Choroid plexus epithelial cell (primary cell): ENCODE results near the gene OR52J3.

Source experiments
- DNase-seq: peaks from one replicate; pipeline ENCODE4 v3.0.0-alpha.2; 2010; ENCODE audit warnings: low read depth
- H3K4me3 ChIP-seq: 2 replicates; pipeline ENCODE4 v1.5.1; 2011; ENCODE audit warnings: low read depth, mild to moderate bottlenecking, control low read depth, low read length, moderate library complexity
- TF ChIP-seq, protein P1 (sequence below): conservative IDR thresholded peaks from 2 replicates; pipeline ENCODE4 v1.5.1; 2011; ENCODE audit warnings: low read depth, mild to moderate bottlenecking, control low read depth, inconsistent platforms, low read length, moderate library complexity

Gene OR52J3

DNA sequence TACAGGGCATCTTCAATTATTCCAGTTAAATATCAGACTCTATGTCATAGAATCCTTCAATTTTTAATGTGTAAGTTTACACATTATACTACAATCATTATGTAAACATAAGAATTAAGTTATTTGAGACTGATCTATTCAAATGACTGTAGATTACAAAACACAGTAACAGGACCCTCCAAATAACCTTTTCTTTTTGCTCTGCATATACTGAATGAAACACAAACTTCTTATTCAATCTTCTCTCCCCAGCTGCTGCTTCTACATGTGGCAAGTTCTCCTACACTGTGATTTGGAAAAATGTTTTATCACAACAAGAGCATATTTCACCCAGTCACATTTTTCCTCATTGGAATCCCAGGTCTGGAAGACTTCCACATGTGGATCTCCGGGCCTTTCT, at the start of gene OR52J3:
Gene OR52J3, plus strand, starts transcription at position 301 of the 400 bp plus-strand sequence. Its CDS starts 0 bp downstream, at position 301.
- no peak within 1 kb of the TSS for H3K4me3 ChIP-seq
- DNase-seq, result no peak
- TF ChIP-seq, protein P1, sequence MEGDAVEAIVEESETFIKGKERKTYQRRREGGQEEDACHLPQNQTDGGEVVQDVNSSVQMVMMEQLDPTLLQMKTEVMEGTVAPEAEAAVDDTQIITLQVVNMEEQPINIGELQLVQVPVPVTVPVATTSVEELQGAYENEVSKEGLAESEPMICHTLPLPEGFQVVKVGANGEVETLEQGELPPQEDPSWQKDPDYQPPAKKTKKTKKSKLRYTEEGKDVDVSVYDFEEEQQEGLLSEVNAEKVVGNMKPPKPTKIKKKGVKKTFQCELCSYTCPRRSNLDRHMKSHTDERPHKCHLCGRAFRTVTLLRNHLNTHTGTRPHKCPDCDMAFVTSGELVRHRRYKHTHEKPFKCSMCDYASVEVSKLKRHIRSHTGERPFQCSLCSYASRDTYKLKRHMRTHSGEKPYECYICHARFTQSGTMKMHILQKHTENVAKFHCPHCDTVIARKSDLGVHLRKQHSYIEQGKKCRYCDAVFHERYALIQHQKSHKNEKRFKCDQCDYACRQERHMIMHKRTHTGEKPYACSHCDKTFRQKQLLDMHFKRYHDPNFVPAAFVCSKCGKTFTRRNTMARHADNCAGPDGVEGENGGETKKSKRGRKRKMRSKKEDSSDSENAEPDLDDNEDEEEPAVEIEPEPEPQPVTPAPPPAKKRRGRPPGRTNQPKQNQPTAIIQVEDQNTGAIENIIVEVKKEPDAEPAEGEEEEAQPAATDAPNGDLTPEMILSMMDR, result no peak

DNA sequence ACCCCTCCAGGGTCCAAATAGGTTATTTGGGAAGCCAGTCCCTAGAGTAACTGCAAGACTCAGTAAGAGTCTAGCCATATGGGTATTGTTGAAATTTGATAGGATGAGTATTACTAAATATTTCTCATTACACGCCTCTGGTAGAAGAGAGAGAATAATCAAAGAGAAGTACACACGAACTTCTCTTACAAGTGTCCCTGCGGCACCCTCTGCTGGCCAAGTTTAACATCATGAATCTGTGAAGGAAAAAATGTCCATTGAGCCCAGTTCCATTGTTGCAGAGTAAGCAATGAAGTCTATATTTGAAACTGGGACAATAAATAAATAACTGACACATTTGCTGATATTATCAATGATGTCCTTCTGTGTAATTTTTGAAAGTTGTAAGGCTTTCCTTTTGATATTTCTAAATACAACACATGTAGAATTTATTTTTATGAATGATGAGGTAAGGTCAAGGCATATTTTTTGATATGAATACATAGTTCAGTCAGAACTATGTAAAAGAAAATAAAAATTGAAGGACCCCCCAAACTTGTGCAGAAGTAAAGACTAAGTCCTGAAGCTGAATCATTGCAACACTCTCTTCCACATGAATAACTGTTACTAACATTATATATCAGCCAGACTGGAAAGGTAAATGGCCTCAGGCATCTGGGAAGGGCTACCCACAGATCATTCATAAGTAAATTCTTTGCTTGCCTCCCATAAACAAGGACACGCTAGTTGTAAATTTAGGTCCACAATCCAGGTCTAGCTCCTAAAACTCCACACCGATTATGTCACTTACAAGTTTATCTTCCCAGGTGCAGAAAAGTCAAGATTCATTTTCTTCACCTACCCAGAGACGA, 41.7 kb upstream of the OR52J3 start:
- no peak overlapping the region for H3K4me3 ChIP-seq
- DNase-seq, result peak; percentile 82
- TF ChIP-seq, protein P1, result peak; percentile 78

DNA sequence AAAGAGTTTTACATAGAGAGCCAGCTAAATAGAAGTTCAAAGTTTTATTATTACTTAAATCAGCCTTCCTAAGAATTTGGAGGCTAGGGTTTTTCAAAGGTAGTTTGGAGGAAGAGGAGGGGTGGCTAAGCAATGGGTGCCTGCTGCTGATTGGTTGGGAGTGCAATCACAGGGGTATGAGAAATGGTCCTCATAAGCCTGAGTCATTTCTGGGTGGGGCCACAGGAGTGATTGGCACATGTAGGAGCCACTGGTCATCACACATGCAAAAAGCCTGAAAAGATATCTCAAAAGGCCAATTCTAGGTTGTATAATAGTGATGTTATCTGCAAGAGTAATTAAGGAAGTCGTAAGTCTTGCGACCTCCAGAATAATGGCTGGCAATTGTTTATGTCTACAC, 38.8 kb upstream of the OR52J3 start:
- TF ChIP-seq, protein P1, result no peak
- peak; percentile 2 for DNase-seq

DNA sequence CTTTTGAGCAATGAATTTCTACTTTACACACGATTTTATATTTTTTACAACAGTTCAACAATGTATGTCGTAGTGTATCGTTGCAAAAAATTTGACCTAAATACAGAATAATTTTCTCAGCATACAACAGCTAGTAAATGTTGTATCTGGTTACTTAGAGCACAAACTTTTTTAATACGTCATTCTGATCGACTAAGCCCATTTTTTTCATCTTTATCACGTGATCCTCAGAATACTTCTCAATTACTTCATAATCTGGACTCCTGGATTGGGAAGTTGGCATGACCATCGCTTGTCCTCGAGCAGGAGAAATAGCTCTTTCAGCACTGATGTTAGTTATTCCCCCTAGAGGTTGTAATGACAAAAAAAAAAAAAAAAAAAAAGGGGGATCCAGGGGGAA, 35.1 kb upstream of the OR52J3 start:
- no peak for DNase-seq
- no peak overlapping the region for H3K4me3 ChIP-seq
- TF ChIP-seq, protein P1, result no peak

More for the DNA sequence above, 38.8 kb upstream of the OR52J3 start:
- H3K4me3 ChIP-seq, result no peak overlapping the region

DNA sequence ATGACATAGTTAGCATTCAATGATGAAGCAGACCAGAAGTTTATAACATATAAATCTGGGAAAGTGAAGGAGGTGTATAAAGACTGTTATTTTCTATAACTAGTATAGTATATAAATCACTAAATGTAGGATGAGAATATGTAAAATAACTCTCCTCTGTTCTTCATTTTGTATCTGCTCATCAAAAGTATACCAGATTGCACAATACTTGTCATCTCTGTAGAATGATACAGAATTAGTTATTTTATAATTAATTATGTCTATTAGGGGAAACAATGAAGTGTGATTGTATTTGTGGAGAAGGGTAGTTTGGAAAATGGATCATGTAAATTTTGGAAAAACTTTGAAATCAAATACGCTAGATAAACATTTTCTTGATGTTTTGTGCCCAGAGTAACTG, 33.3 kb upstream of the OR52J3 start:
- H3K4me3 ChIP-seq, result no peak overlapping the region
- no peak for DNase-seq
- TF ChIP-seq, protein P1, result no peak

DNA sequence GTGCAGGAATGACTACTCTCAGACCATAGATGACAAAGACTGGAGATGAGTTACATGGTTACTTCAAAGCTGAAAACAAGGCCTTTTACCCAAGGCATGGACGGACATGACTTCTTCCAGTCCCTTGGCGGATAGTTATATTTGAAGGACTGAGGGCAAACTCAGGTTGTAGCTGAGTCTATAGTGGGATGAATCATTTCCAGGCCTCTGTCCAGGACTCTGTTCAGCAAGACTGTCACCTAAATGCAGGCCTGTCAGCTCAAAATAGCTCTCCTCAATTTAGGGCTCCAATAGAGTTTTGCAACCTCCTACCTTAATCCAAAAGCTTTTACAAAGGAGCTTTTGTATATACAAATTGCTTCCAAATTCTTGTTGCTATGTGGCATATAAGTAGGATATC, 24.3 kb upstream of the OR52J3 start:
- H3K4me3 ChIP-seq, result no peak overlapping the region
- TF ChIP-seq, protein P1, result no peak
- DNase-seq, result no peak

DNA sequence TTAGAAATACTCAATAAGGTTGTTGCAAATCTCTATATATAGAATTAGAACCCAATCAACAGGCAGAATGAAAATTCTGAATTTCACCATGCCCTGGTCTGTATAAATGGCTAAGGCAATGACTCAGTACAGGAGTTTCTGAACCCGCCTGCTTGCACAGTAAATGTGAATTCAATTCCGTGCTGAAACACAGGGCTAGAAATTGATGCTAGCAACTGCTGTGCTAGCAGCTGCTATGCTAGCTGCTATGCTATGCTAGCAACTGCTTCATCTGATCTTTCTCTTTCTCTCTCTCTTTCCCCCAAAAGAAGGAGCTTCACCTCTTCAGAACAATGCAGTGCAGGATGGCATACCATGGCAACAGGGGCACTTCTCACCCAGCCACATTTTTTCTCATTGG, 9.7 kb upstream of the OR52J3 start:
- TF ChIP-seq, protein P1, result no peak
- H3K4me3 ChIP-seq, result no peak overlapping the region
- DNase-seq, result no peak
